ENCODE measurements around the gene TTC39A. TPM values are rescaled to one million over a fixed set of nuclear protein-coding genes. Genes with fewer than 3 reads are reported as not detected.

The TTC39A gene
- total RNA-seq, 3 donors from 2014 or later: 0.29 to 0.98 (median 0.38) TPM

Other genes starting within 250 kb of the TTC39A start
- not detected for gene C1orf185, start 228.3 kb downstream of the TTC39A start, total RNA-seq
- gene RNF11, start 94.3 kb downstream of the TTC39A start, total RNA-seq: 10 to 100 TPM; 29.7 to 33.3 (median 30.3) TPM
- gene EPS15, start 188.7 kb upstream of the TTC39A start, total RNA-seq: 10 to 100 TPM; 39.7 to 51.8 (median 51.4) TPM

Data from activated T-cell treated with anti-CD3 and anti-CD28 coated beads, Interleukin-2, amount 50 U/mL, for 4 hours (primary cell).